Mucosa of gallbladder (tissue), 1 donor: ENCODE results near the gene ASB10. TPM values are rescaled to one million over a fixed set of nuclear protein-coding genes. Genes with fewer than 3 reads are reported as not detected.

ENCODE experiments used
- DNase-seq: peaks from one replicate; pipeline ENCODE4 v3.0.0-alpha.2; 2020; ENCODE audit warnings: low spot score
- total RNA-seq: library from RNA; stranded (reverse); gene quantifications from one replicate; pipeline ENCODE4 v1.2.1, GENCODE V29; 2021
- donor health status: DM: no; HTN: no; CAD: no.

Gene ASB10
- total RNA-seq, 1 donor from 2014 or later, result not detected

- no peak for DNase-seq
These were observed 23.2 kb upstream of the ASB10 start, which contains the start of gene H2BK1 for GRCh38 chr7:151210087-151210854. H2BK1 (minus strand) TSS chr7:151210488; CDS start chr7:151210318, 170 bp downstream.

GRCh38 chr7:151209588-151209987, 22.5 kb upstream of the ASB10 start:
- no peak for DNase-seq

GRCh38 chr7:151208253-151208862, 21.3 kb upstream of the ASB10 start:
- DNase-seq, result no peak

- DNase-seq, result no peak
These were observed 20.8 kb upstream of the ASB10 start for GRCh38 chr7:151207804-151208203.

- DNase-seq, result no peak
These were observed 20.3 kb upstream of the ASB10 start for GRCh38 chr7:151207315-151207714.

- DNase-seq, result no peak
These were observed 19.9 kb upstream of the ASB10 start for GRCh38 chr7:151206914-151207313.

- DNase-seq, result no peak
These were observed 18.7 kb upstream of the ASB10 start for GRCh38 chr7:151205730-151206129.

GRCh38 chr7:151204383-151205032, 17.5 kb upstream of the ASB10 start:
- DNase-seq, result no peak

GRCh38 chr7:151202836-151203235, 15.8 kb upstream of the ASB10 start:
- DNase-seq, result no peak

GRCh38 chr7:151201751-151202150, 14.7 kb upstream of the ASB10 start:
- no peak for DNase-seq

GRCh38 chr7:151201344-151201743, 14.3 kb upstream of the ASB10 start:
- DNase-seq, result no peak

- no peak for DNase-seq
These were observed 12.1 kb upstream of the ASB10 start for GRCh38 chr7:151198945-151199848.

- DNase-seq, result no peak
These were observed 10.9 kb upstream of the ASB10 start for GRCh38 chr7:151197932-151198331.

GRCh38 chr7:151195616-151196450, 8.8 kb upstream of the ASB10 start:
- DNase-seq, result no peak

GRCh38 chr7:151194188-151194587, 7.1 kb upstream of the ASB10 start:
- no peak for DNase-seq

- no peak for DNase-seq
These were observed 6.3 kb upstream of the ASB10 start for GRCh38 chr7:151193203-151193978.

- no peak for DNase-seq
These were observed 5.0 kb upstream of the ASB10 start for GRCh38 chr7:151192002-151192539.

- no peak for DNase-seq
These were observed 4.5 kb upstream of the ASB10 start for GRCh38 chr7:151191544-151191943.

GRCh38 chr7:151189038-151189437, 2.0 kb upstream of the ASB10 start:
- DNase-seq, result no peak

GRCh38 chr7:151188252-151188542, 1.1 kb upstream of the ASB10 start:
- no peak for DNase-seq
